Ascending aorta (tissue), 2 donors: ENCODE measurements around the gene NAV3. TPM values are rescaled to one million over a fixed set of nuclear protein-coding genes. Genes with fewer than 3 reads are reported as not detected.

Experiments
- DNase-seq, 2 donors: peaks; one replicate each; pipeline ENCODE4 v3.0.0-alpha.2; 2019; ENCODE audit warnings: low spot score in 2 of 2
- H3K27ac ChIP-seq, 2 donors: fragments of 200-600 bp; sonication (generic); one replicate each; pipeline ENCODE4 v1.5.1; 2016 to 2017; ENCODE audit warnings: mild to moderate bottlenecking in 1 of 2
- H3K27me3 ChIP-seq: fragments of 200-600 bp; sonication (generic); one replicate; pipeline ENCODE4 v1.5.1; 2017
- H3K36me3 ChIP-seq, 2 donors: fragments of 200-600 bp; sonication (generic); one replicate each; pipeline ENCODE4 v1.5.1; 2016
- H3K4me1 ChIP-seq, 2 donors: fragments of 200-600 bp; sonication (generic); one replicate each; pipeline ENCODE4 v1.5.1; 2016 to 2017; ENCODE audit warnings: mild to moderate bottlenecking in 1 of 2
- H3K4me3 ChIP-seq, 2 donors: fragments of 200-600 bp; sonication (generic); one replicate each; pipeline ENCODE4 v1.5.1; 2016 to 2017; ENCODE audit warnings: mild to moderate bottlenecking in 1 of 2
- H3K9me3 ChIP-seq, 2 donors: fragments of 200-600 bp; sonication (generic); one replicate each; pipeline ENCODE4 v1.5.1; 2016
- intact Hi-C: fragments of 100-400 bp; cut with DNase I; formaldehyde crosslinking; loops from one replicate; pipeline ENCODE4 v1.15.1; 2023
- total RNA-seq: library from RNA; depleted of rRNA; stranded (reverse); fragments of >200 nt; gene quantifications from one replicate; pipeline ENCODE4 v1.1.0, GENCODE V29; 2016
- TF ChIP-seq, protein P1 (sequence below), 3 experiments: fragments of 200-600 bp in 2 of 3; fragments of 450-650 bp in 1 of 3; sonication (generic) in 2 of 3; IDR thresholded peaks; one replicate each; pipeline ENCODE4 v1.5.1; 2016 to 2019; ENCODE audit warnings: antibody characterized with exemption in 3 of 3, mild to moderate bottlenecking in 1 of 3, moderate library complexity in 1 of 3

Gene NAV3
- total RNA-seq, 1 donor from 2014 or later, result 9.7 TPM

GRCh38 chr12:77968021-77968420, 137.3 kb downstream of the NAV3 start:
- H3K4me3 ChIP-seq, result no peak overlapping the region
- intact Hi-C loops, result no loop called here

DNA sequence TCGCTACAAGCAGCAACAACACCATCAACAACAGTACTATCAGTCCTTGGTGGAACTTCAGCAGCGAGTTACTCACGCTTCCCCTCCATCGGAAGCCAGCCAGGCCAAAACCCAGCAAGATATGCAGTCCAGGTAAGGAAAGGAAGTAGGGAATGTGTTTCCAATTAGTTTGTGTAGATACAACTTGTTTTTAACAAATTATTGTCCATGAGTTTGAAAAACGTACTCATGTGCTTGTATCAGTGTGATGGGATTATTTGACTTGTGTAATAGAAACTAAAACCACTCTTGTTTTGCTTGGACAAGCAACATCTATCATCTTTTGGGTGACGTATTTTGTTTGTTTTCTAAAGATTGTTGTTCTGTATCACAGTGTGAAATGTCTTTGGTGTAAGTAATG, 137.9 kb downstream of the NAV3 start:
- TF ChIP-seq, protein P1, sequence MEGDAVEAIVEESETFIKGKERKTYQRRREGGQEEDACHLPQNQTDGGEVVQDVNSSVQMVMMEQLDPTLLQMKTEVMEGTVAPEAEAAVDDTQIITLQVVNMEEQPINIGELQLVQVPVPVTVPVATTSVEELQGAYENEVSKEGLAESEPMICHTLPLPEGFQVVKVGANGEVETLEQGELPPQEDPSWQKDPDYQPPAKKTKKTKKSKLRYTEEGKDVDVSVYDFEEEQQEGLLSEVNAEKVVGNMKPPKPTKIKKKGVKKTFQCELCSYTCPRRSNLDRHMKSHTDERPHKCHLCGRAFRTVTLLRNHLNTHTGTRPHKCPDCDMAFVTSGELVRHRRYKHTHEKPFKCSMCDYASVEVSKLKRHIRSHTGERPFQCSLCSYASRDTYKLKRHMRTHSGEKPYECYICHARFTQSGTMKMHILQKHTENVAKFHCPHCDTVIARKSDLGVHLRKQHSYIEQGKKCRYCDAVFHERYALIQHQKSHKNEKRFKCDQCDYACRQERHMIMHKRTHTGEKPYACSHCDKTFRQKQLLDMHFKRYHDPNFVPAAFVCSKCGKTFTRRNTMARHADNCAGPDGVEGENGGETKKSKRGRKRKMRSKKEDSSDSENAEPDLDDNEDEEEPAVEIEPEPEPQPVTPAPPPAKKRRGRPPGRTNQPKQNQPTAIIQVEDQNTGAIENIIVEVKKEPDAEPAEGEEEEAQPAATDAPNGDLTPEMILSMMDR (IDR thresholded peaks at IDR 0.05), result no peak
- H3K4me1 ChIP-seq, result no peaks in the 10 kb centered on the region
- no peak overlapping the region for H3K4me3 ChIP-seq
- H3K9me3 ChIP-seq, result no peaks in the 10 kb centered on the region
- H3K36me3 ChIP-seq, result no peaks in the 10 kb centered on the region
- no peak for DNase-seq
- H3K27ac ChIP-seq, result no peak overlapping the region
- intact Hi-C loops, result no loop called here
- H3K27me3 ChIP-seq, result no peaks in the 10 kb centered on the region

More at GRCh38 chr12:77968021-77968420, 137.3 kb downstream of the NAV3 start:
- Histone ChIP-seq H3K9me3 (no peaks in the 10 kb centered on the region), H3K27ac (no peak overlapping the region), H3K4me1 (no peaks in the 10 kb centered on the region), H3K36me3 (no peaks in the 10 kb centered on the region), H3K27me3 (no peaks in the 10 kb centered on the region)
- no peak for DNase-seq
- TF ChIP-seq, protein P1 (IDR thresholded peaks at IDR 0.05), result no peak

DNA sequence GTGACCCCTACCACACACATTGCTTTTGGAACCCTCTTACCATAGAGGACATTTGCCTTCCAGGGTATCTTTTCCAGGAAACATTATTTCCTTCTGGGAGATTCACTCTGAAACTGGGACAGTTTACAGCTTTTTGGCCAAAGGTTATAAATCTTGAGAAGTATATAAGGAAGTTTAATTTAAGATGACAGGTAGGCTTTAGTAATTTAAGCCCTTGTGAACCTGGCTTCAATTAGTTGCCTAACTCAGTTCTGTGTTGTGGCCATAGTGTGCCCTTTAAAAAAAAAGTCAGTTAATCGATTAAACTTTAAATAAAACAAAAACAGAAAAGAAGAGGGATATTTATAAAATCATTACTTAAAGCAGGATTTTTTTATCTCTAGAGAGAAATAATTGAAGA, 142.9 kb downstream of the NAV3 start:
- H3K9me3 ChIP-seq, result no peaks in the 10 kb centered on the region
- H3K27me3 ChIP-seq, result no peaks in the 10 kb centered on the region
- TF ChIP-seq, protein P1 (IDR thresholded peaks at IDR 0.05), result no peak
- H3K4me1 ChIP-seq, result no peaks in the 10 kb centered on the region
- no peaks in the 10 kb centered on the region for H3K36me3 ChIP-seq
- H3K27ac ChIP-seq, result no peak overlapping the region
- H3K4me3 ChIP-seq, result no peak overlapping the region
- intact Hi-C loops, result no loop called here
- no peak for DNase-seq

DNA sequence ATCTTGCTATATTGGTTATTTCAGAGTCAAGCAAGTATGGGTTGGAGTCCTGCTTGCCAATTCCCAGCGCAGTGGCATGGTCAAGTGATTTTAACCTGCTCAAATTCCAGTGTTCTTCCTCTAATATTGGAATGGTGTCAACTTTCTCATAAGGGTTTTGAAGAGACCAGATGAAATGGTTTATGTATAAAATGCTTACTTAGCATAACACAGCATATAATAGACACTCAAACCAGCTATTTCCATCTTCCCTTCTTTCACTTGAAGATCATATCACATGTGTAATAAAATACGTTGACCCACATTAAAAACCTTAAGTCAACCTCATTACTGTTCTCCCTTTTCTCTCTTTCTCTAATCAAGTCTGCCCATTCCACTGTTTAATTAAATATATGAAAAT, 144.0 kb downstream of the NAV3 start:
- H3K36me3 ChIP-seq, result no peaks in the 10 kb centered on the region
- H3K27ac ChIP-seq, result no peak overlapping the region
- no peaks in the 10 kb centered on the region for H3K4me1 ChIP-seq
- no peaks in the 10 kb centered on the region for H3K27me3 ChIP-seq
- no peaks in the 10 kb centered on the region for H3K9me3 ChIP-seq
- no peak overlapping the region for H3K4me3 ChIP-seq
- no peak for DNase-seq
- intact Hi-C loops, result no loop called here
- TF ChIP-seq, protein P1 (IDR thresholded peaks at IDR 0.05), result no peak

- Histone ChIP-seq H3K4me1 (no peaks in the 10 kb centered on the region), H3K27ac (no peak overlapping the region), H3K27me3 (no peaks in the 10 kb centered on the region), H3K36me3 (no peaks in the 10 kb centered on the region), H3K4me3 (no peak overlapping the region), H3K9me3 (no peaks in the 10 kb centered on the region)
- TF ChIP-seq, protein P1 (IDR thresholded peaks at IDR 0.05), result no peak
- no peak for DNase-seq
- intact Hi-C loops, result no loop called here
Observed at GRCh38 chr12:77979597-77980250, 149.0 kb downstream of the NAV3 start.

DNA sequence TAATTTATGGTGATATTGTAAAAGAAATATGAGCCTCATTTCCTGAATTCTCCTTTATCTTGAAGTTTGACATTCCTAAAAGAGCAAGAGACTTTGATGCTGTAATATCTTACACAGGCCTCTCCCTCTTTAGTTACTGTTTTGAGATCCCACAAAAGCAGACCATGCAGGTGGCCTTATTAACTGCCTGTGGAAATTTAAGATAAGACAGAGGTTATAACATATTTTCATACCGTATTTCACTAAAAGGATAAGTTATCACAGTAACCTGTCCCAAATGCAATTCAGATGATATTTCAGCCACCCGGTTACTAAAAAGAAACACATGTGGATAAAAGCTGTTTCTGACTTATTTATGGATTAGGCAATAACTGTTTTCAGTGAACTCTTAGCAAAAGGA, 150.1 kb downstream of the NAV3 start:
- H3K9me3 ChIP-seq, result no peaks in the 10 kb centered on the region
- intact Hi-C loops, result no loop called here
- TF ChIP-seq, protein P1 (IDR thresholded peaks at IDR 0.05), result no peak
- no peak overlapping the region for H3K4me3 ChIP-seq
- no peaks in the 10 kb centered on the region for H3K36me3 ChIP-seq
- no peaks in the 10 kb centered on the region for H3K4me1 ChIP-seq
- no peaks in the 10 kb centered on the region for H3K27me3 ChIP-seq
- no peak for DNase-seq
- H3K27ac ChIP-seq, result no peak overlapping the region
